Endothelial cell of umbilical vein (primary cell): ENCODE measurements around the gene WASHC2A.
"Not testable (repeated sequence)": the region's sequence is repeated elsewhere in the genome, so short reads cannot be mapped to it uniquely, and the experiment has no call there.

Experiments used
- CTCF ChIP-seq, 2 donors: IDR thresholded peaks; 1 replicate in 1 of 2; 2 replicates in 1 of 2; pipeline ENCODE4 v1.5.1; 2011; ENCODE audit warnings: low read length in 2 of 2, mild to moderate bottlenecking in 2 of 2, moderate library complexity in 2 of 2, control low read depth in 1 of 2, inconsistent platforms in 1 of 2, low read depth in 1 of 2; ENCODE audit not compliant: insufficient read depth in 1 of 2; ENCODE audit errors: extremely low read depth in 1 of 2
- MAX ChIP-seq: IDR thresholded peaks from 2 replicates; pipeline ENCODE4 v1.6.1; 2011; ENCODE audit not compliant: insufficient read depth, insufficient read length
- POLR2A ChIP-seq: IDR thresholded peaks from 2 replicates; pipeline ENCODE4 v1.6.1; 2012; ENCODE audit warnings: low read depth, mild to moderate bottlenecking, control low read depth, low read length
- POLR2AphosphoS5 ChIP-seq: IDR thresholded peaks from 2 replicates; pipeline ENCODE4 v1.6.1; 2012; ENCODE audit warnings: low read depth, mild to moderate bottlenecking, control low read depth, low read length, moderate library complexity; ENCODE audit not compliant: insufficient read depth

- TF ChIP-seq POLR2AphosphoS5; MAX; CTCF (IDR thresholded peaks at IDR 0.05; ENCODE audit: extremely low read depth in 1 of 2, insufficient read depth in 1 of 2, low read depth in 1 of 2, low read length in 2 of 2); POLR2A: not testable (repeated sequence)
Observed at GRCh38 chr10:50035337-50035736, 32.4 kb upstream of the WASHC2A start.
